Endodermal cell (in vitro differentiated cells): ENCODE data around the gene ATP1A4. TPM values are rescaled to one million over a fixed set of nuclear protein-coding genes. Genes with fewer than 3 reads are reported as not detected.

ENCODE experiments used
- DNase-seq: peaks from one replicate; pipeline ENCODE4 v3.0.0-alpha.2; 2017
- H3K27ac ChIP-seq: 2 replicates; pipeline ENCODE4 v1.5.1; 2013; ENCODE audit warnings: mild to moderate bottlenecking, low read depth, low read length, moderate library complexity
- H3K27me3 ChIP-seq: 2 replicates; pipeline ENCODE4 v1.6.1; 2013; ENCODE audit warnings: mild to moderate bottlenecking, low read length, moderate library complexity; ENCODE audit not compliant: insufficient read depth, control insufficient read depth, poor library complexity, severe bottlenecking
- H3K36me3 ChIP-seq: 2 replicates; pipeline ENCODE4 v1.7.0; 2013; ENCODE audit warnings: mild to moderate bottlenecking, low read length, moderate library complexity; ENCODE audit not compliant: control insufficient read depth, insufficient read depth
- H3K4me1 ChIP-seq: one replicate; pipeline ENCODE4 v1.7.0; 2013; ENCODE audit warnings: low read length; ENCODE audit not compliant: control insufficient read depth, insufficient read depth
- H3K4me3 ChIP-seq: 2 replicates; pipeline ENCODE4 v1.5.1; 2013; ENCODE audit warnings: mild to moderate bottlenecking, low read length, moderate library complexity
- H3K9ac ChIP-seq: 2 replicates; pipeline ENCODE4 v1.6.1; 2013; ENCODE audit warnings: mild to moderate bottlenecking, low read length, moderate library complexity; ENCODE audit not compliant: poor library complexity, severe bottlenecking; ENCODE audit errors: extremely low read depth
- H3K9me3 ChIP-seq: 2 replicates; pipeline ENCODE4 v1.6.1; 2013; ENCODE audit warnings: mild to moderate bottlenecking, low read length, moderate library complexity; ENCODE audit not compliant: control insufficient read depth
- H3K27ac Mint-ChIP-seq: 2 replicates; pipeline ENCODE4 v1.8.0; 2020; ENCODE audit warnings: mixed read lengths
- H3K27me3 Mint-ChIP-seq: 2 replicates; pipeline ENCODE4 v1.8.0; 2021; ENCODE audit warnings: mild to moderate bottlenecking, mixed read lengths; ENCODE audit not compliant: insufficient read depth
- H3K36me3 Mint-ChIP-seq: 2 replicates; pipeline ENCODE4 v1.8.0; 2020; ENCODE audit warnings: low read depth, mixed read lengths
- H3K4me1 Mint-ChIP-seq: 2 replicates; pipeline ENCODE4 v1.8.0; 2020; ENCODE audit warnings: mixed read lengths
- H3K4me3 Mint-ChIP-seq: 2 replicates; pipeline ENCODE4 v1.8.0; 2020; ENCODE audit warnings: mild to moderate bottlenecking, moderate library complexity, mixed read lengths
- H3K9me3 Mint-ChIP-seq: 2 replicates; pipeline ENCODE4 v1.8.0; 2020; ENCODE audit warnings: mild to moderate bottlenecking, mixed read lengths
- whole genome bisulfite sequencing, 2 experiments: methylation state at CpG; one replicate each; pipeline versions ENCODE4 v1.1.5 to v1.1.7; 2013; ENCODE audit warnings: missing lambda C conversion rate in 2 of 2, mixed read lengths in 1 of 2; ENCODE audit not compliant: insufficient coverage in 1 of 2, insufficient read length in 1 of 2; 5-methylcytosine and 5-hydroxymethylcytosine counted together
- total RNA-seq, 2 donors: library from RNA; stranded (reverse); fragmentation: NEBNext Ultra II Directional in 1 of 2; extraction: Animal tissue kit (Norgen Biotek cat#: 25700) in 1 of 2; gene quantifications; 2 replicates in 1 of 2; 3 replicates in 1 of 2; pipeline ENCODE4 v1.2.1, GENCODE V29; 2021
- TF ChIP-seq, protein P1 (sequence below): fragments of 200-600 bp; sonication (generic); conservative IDR thresholded peaks from 2 replicates; pipeline ENCODE4 v1.5.0; 2021; ENCODE audit warnings: antibody characterized with exemption, mild to moderate bottlenecking

ATP1A4 gene
- total RNA-seq, 2 donors from 2014 or later, result 0.55 to 0.75 TPM

DNA sequence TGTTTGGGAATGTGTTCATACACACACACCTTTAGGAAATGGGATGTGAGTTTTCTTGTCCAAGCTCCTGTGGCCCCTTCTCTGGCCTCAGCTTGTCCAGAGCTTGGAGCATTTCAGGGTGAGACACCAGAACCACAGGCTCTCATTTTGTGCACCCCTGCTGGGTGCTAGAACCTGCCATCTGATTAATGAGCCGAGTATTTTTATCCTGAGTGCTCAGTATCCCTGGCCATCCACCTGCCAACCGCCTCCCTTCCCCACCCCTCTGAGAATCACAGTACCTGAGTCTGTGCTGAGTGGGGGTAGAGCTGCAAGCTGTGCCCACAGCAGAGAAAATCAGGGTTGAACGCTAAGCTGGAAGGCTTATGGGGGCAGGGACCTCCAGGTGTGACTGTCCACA lies 40.4 kb downstream of the ATP1A4 start:
- TF ChIP-seq, protein P1, sequence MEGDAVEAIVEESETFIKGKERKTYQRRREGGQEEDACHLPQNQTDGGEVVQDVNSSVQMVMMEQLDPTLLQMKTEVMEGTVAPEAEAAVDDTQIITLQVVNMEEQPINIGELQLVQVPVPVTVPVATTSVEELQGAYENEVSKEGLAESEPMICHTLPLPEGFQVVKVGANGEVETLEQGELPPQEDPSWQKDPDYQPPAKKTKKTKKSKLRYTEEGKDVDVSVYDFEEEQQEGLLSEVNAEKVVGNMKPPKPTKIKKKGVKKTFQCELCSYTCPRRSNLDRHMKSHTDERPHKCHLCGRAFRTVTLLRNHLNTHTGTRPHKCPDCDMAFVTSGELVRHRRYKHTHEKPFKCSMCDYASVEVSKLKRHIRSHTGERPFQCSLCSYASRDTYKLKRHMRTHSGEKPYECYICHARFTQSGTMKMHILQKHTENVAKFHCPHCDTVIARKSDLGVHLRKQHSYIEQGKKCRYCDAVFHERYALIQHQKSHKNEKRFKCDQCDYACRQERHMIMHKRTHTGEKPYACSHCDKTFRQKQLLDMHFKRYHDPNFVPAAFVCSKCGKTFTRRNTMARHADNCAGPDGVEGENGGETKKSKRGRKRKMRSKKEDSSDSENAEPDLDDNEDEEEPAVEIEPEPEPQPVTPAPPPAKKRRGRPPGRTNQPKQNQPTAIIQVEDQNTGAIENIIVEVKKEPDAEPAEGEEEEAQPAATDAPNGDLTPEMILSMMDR, result no peak
- no peak for DNase-seq
- no peaks in the 10 kb centered on the region for H3K27me3 ChIP-seq
- H3K36me3 ChIP-seq, result no peaks in the 10 kb centered on the region
- no peak overlapping the region for H3K9ac ChIP-seq
- no peaks in the 10 kb centered on the region for H3K4me1 ChIP-seq
- Mint-ChIP-seq H3K27ac (no peak overlapping the region), H3K36me3 (no peaks in the 10 kb centered on the region), H3K4me1 (peaks cover 7% of the 10 kb centered on the region), H3K9me3 (no peaks in the 10 kb centered on the region), H3K4me3 (no peak overlapping the region), H3K27me3 (peaks cover 1% of the 10 kb centered on the region)
- H3K9me3 ChIP-seq, result no peaks in the 10 kb centered on the region
- no peak overlapping the region for H3K27ac ChIP-seq
- no peak overlapping the region for H3K4me3 ChIP-seq
- WGBS, 2 experiments, result 82 to 100% methylated on average over 1 to 3 of the region's 3 CpGs

DNA sequence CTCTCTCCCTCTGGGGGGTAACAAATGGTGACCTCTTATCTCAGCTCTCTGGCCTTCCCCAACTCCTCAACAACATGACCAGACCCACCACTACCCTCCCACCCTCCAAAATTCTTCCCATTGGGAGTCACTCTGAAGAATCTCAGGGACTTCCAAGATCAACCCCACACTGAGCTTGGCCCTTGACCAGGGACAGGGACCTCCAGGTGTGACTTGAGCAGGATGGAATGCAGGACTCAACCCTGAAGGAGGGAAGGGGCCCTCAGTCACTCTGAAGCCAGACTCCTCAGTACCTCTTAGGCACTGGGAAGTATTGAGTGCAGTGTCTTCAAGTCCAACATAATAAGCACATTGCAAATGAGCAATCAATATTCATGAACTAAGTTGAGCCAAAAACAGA lies 40.8 kb downstream of the ATP1A4 start:
- Mint-ChIP-seq H3K27me3 (peaks cover 1% of the 10 kb centered on the region), H3K4me3 (no peak overlapping the region), H3K27ac (no peak overlapping the region), H3K4me1 (peaks cover 7% of the 10 kb centered on the region), H3K9me3 (no peaks in the 10 kb centered on the region), H3K36me3 (no peaks in the 10 kb centered on the region)
- no peak overlapping the region for H3K27ac ChIP-seq
- H3K9ac ChIP-seq, result no peak overlapping the region
- TF ChIP-seq, protein P1, result no peak
- no peaks in the 10 kb centered on the region for H3K36me3 ChIP-seq
- no peak for DNase-seq
- no peaks in the 10 kb centered on the region for H3K9me3 ChIP-seq
- no peaks in the 10 kb centered on the region for H3K4me1 ChIP-seq
- no peak overlapping the region for H3K4me3 ChIP-seq
- H3K27me3 ChIP-seq, result no peaks in the 10 kb centered on the region

DNA sequence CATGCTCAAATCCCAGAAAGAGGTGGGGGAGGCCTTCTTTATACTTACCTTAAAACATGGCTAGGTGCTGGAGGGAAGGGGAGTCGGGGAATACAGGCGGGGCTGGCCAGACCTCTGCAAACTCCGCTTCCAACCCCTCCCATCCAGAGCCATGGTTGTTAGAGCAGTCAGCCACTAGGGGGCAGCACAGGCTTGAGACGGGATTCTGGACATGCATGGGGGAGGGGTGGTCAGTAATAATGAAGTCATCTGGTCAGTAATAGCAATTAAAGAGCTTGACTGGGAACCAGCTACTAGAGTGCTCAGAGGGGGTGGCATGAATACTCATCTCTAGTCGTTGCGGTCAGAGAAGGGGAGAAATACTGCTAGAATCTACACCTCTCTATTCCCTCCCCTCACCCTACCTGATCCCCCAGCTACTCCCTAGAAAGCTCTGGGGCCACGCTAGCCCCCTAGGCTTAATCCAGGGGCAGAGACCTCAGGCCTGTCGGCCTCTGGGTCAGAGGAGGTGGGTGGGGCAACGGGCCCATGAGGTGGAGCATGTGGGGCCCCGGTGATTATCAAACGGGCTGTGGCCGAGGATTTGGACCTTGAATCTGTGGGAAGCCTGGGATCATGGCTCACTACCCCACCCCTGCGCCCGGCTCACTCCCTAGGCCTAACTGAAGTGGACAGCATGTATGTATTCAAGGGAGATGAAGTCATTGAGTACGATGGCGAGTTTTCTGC lies 41.9 kb downstream of the ATP1A4 start:
- DNase-seq, result peak; percentile 97
- Mint-ChIP-seq H3K9me3 (no peaks in the 10 kb centered on the region), H3K27me3 (no peaks in the 10 kb centered on the region), H3K36me3 (no peaks in the 10 kb centered on the region), H3K4me3 (no peak overlapping the region), H3K27ac (no peak overlapping the region), H3K4me1 (peaks cover 7% of the 10 kb centered on the region)
- Histone ChIP-seq H3K27me3 (no peaks in the 10 kb centered on the region), H3K4me1 (no peaks in the 10 kb centered on the region), H3K27ac (peak overlapping the region; percentile 16), H3K36me3 (no peaks in the 10 kb centered on the region), H3K4me3 (no peak overlapping the region), H3K9me3 (no peaks in the 10 kb centered on the region), H3K9ac (no peak overlapping the region)
- 44 to 64% methylated on average over 6 to 16 of the region's 16 CpGs for WGBS, 2 experiments
- TF ChIP-seq, protein P1, result peak; percentile 96
